ENCODE measurements around the gene OR5H14. TPM values are rescaled to one million over a fixed set of nuclear protein-coding genes. Genes with fewer than 3 reads are reported as not detected.

The OR5H14 gene
- polyA plus RNA-seq, 1 of the 3 experiments (the other 2 are of a cell fraction), result not detected

- TF ChIP-seq CHD2 (IDR thresholded peaks at IDR 0.05; ENCODE audit: low read length, partially characterized antibody) (no peak), SMC3 (IDR thresholded peaks at IDR 0.05; ENCODE audit: low read depth, low read length) (no peak), REST (IDR thresholded peaks at IDR 0.05; ENCODE audit: low read depth, low read length) (no peak)
- Histone ChIP-seq H3K27me3 (ENCODE audit: insufficient read depth) (no peaks in the 10 kb centered on the region), H3K4me3 (ENCODE audit: low read depth in 2 of 2, low read length in 1 of 2) (no peak overlapping the region), H3K9me3 (no peaks in the 10 kb centered on the region), H3K79me2 (ENCODE audit: insufficient read depth) (no peaks in the 10 kb centered on the region), H3K4me2 (no peak overlapping the region), H4K20me1 (ENCODE audit: insufficient read depth) (no peaks in the 10 kb centered on the region), H3K4me1 (ENCODE audit: control insufficient read depth in 1 of 2, insufficient read depth in 2 of 2, low read depth in 1 of 2, low read length in 1 of 2) (no peaks in the 10 kb centered on the region), H3K9ac (no peak overlapping the region), H3K27ac (ENCODE audit: low read depth in 2 of 2, low read length in 1 of 2) (no peak overlapping the region), H2AFZ (ENCODE audit: low read depth) (no peak overlapping the region), H3K9me2 (no peaks in the 10 kb centered on the region; the same call in 1 of the 2 replicates), H3F3A (replicated peaks; ENCODE audit: insufficient read depth) (no peaks in the 10 kb centered on the region), H3K36me3 (replicated peaks in 1 of 2; ENCODE audit: control insufficient read depth in 1 of 2, insufficient read depth in 2 of 2, low read length in 1 of 2) (no peaks in the 10 kb centered on the region)
- DNase-seq, result no peak
- CTCF ChIA-PET, result no interaction called here
- WGBS (ENCODE audit: low lambda C conversion rate), result 2% methylated on average over 1 of the region's 1 CpG
- POLR2A ChIA-PET, result no interaction called here
Measured at GRCh38 chr3:98108162-98108561, 39.1 kb upstream of the OR5H14 start.

GRCh38 chr3:98109807-98110549 is 37.3 kb upstream of the OR5H14 start:
- no peaks in the 10 kb centered on the region for H4K20me1 ChIP-seq (ENCODE audit: insufficient read depth)
- H3K9me2 ChIP-seq, result no peaks in the 10 kb centered on the region; the same call in 1 of the 2 replicates
- H3K4me2 ChIP-seq, result no peak overlapping the region
- 0% methylated on average over 4 of the region's 4 CpGs for WGBS (ENCODE audit: low lambda C conversion rate)
- TF ChIP-seq FOXJ3 (CRISPR knock-in tag; IDR thresholded peaks at IDR 0.05), result no peak
- TF ChIP-seq EP300 (IDR thresholded peaks at IDR 0.05; ENCODE audit: borderline replicate concordance in 1 of 2, low read depth in 1 of 2, low read length in 1 of 2), result no peak
- no peak for TF ChIP-seq USF1 (IDR thresholded peaks at IDR 0.05; ENCODE audit: borderline replicate concordance, low read depth)
- TF ChIP-seq TCF12 (IDR thresholded peaks at IDR 0.05), result no peak
- TF ChIP-seq TEAD4 (IDR thresholded peaks at IDR 0.05; ENCODE audit: borderline replicate concordance, insufficient read depth), result no peak
- no peak for TF ChIP-seq TAF1 (IDR thresholded peaks at IDR 0.05; ENCODE audit: borderline replicate concordance, low read depth, low read length)
- no peak for TF ChIP-seq FOXM1 (IDR thresholded peaks at IDR 0.05; ENCODE audit: low read depth)
- no peak for TF ChIP-seq RFX5 (IDR thresholded peaks at IDR 0.05; ENCODE audit: low read length)
- TF ChIP-seq NFIC (IDR thresholded peaks at IDR 0.05; ENCODE audit: borderline replicate concordance), result no peak
- no peak for TF ChIP-seq RXRA (IDR thresholded peaks at IDR 0.05; ENCODE audit: borderline replicate concordance, low read depth)
- no peak for TF ChIP-seq ZBTB33 (IDR thresholded peaks at IDR 0.05; ENCODE audit: borderline replicate concordance, low read depth)
- no peak for TF ChIP-seq PBX3 (IDR thresholded peaks at IDR 0.05)
- no peak for TF ChIP-seq CHD2 (IDR thresholded peaks at IDR 0.05; ENCODE audit: low read length, partially characterized antibody)
- TF ChIP-seq POLR2AphosphoS5 (IDR thresholded peaks at IDR 0.05; ENCODE audit: low read depth, low read length), result no peak
- TF ChIP-seq YY1 (IDR thresholded peaks at IDR 0.05; ENCODE audit: low read depth), result no peak
- TF ChIP-seq SIN3A (IDR thresholded peaks at IDR 0.05; ENCODE audit: borderline replicate concordance, low read depth, low read length), result no peak
- no peak for TF ChIP-seq FOSL2 (IDR thresholded peaks at IDR 0.05; ENCODE audit: borderline replicate concordance, low read depth)
- no peak for TF ChIP-seq NRF1 (IDR thresholded peaks at IDR 0.05; ENCODE audit: low read depth, low read length)
- H3K36me3 ChIP-seq (replicated peaks in 1 of 2; ENCODE audit: control insufficient read depth in 1 of 2, insufficient read depth in 2 of 2, low read length in 1 of 2), result no peaks in the 10 kb centered on the region
- no peak overlapping the region for H2AFZ ChIP-seq (ENCODE audit: low read depth)
- no peaks in the 10 kb centered on the region for H3F3A ChIP-seq (replicated peaks; ENCODE audit: insufficient read depth)
- H3K9me3 ChIP-seq, result no peaks in the 10 kb centered on the region
- CTCF ChIA-PET, result no interaction called here
- DNase-seq, result no peak
- POLR2A ChIA-PET, result no interaction called here
- no peak overlapping the region for H3K27ac ChIP-seq (ENCODE audit: low read depth in 2 of 2, low read length in 1 of 2)
- no peaks in the 10 kb centered on the region for H3K27me3 ChIP-seq (ENCODE audit: insufficient read depth)
- H3K79me2 ChIP-seq (ENCODE audit: insufficient read depth), result no peaks in the 10 kb centered on the region
- no peaks in the 10 kb centered on the region for H3K4me1 ChIP-seq (ENCODE audit: control insufficient read depth in 1 of 2, insufficient read depth in 2 of 2, low read depth in 1 of 2, low read length in 1 of 2)
- H3K9ac ChIP-seq, result no peak overlapping the region
- no peak overlapping the region for H3K4me3 ChIP-seq (ENCODE audit: low read depth in 2 of 2, low read length in 1 of 2)

All from SK-N-SH (cell line).